Left lobe of liver (tissue), 1 donor: ENCODE measurements around the gene PCDHGB1. TPM values are rescaled to one million over a fixed set of nuclear protein-coding genes. Genes with fewer than 3 reads are reported as not detected.

ENCODE experiments used
- total RNA-seq: library from RNA; stranded (reverse); gene quantifications from one replicate; pipeline ENCODE4 v1.2.1, GENCODE V29; 2021
- donor health status: DM: no; HTN: yes; CAD: no.

The PCDHGB1 gene
- total RNA-seq, 1 donor from 2014 or later, result 0.63 TPM

Other genes starting within 250 kb of the PCDHGB1 start
- 0.15 TPM for gene PCDHB3, start 249.6 kb upstream of the PCDHGB1 start, total RNA-seq
- 0.35 TPM for gene PCDHB4, start 228.3 kb upstream of the PCDHGB1 start, total RNA-seq
- gene PCDHB5, start 214.9 kb upstream of the PCDHGB1 start, total RNA-seq, result 0.33 TPM
- gene PCDHB6, start 200.0 kb upstream of the PCDHGB1 start, total RNA-seq, result 0.10 TPM
- gene PCDHB7, start 177.5 kb upstream of the PCDHGB1 start, total RNA-seq, result 0.25 TPM
- gene PCDHB8, start 172.3 kb upstream of the PCDHGB1 start, total RNA-seq, result not detected
- 0.58 TPM for gene PCDHB16, start 167.7 kb upstream of the PCDHGB1 start, total RNA-seq
- gene PCDHB9, start 162.9 kb upstream of the PCDHGB1 start, total RNA-seq, result 0.05 TPM
- gene PCDHB10, start 157.7 kb upstream of the PCDHGB1 start, total RNA-seq, result 0.28 TPM
- 0.20 TPM for gene PCDHB11, start 150.5 kb upstream of the PCDHGB1 start, total RNA-seq
- gene PCDHB12, start 141.4 kb upstream of the PCDHGB1 start, total RNA-seq, result 0.28 TPM
- 0.65 TPM for gene PCDHB13, start 136.2 kb upstream of the PCDHGB1 start, total RNA-seq
- 0.75 TPM for gene PCDHB14, start 126.8 kb upstream of the PCDHGB1 start, total RNA-seq
- gene PCDHB15, start 104.7 kb upstream of the PCDHGB1 start, total RNA-seq, result 0.38 TPM
- 0.25 TPM for gene SLC25A2, start 46.0 kb upstream of the PCDHGB1 start, total RNA-seq
- 20.6 TPM for gene TAF7, start 29.3 kb upstream of the PCDHGB1 start, total RNA-seq
- gene PCDHGA1, start 19.6 kb upstream of the PCDHGB1 start, total RNA-seq, result 0.10 TPM
- 1.1 TPM for gene PCDHGA2, start 11.3 kb upstream of the PCDHGB1 start, total RNA-seq
- 0.60 TPM for gene PCDHGA3, start 6.3 kb upstream of the PCDHGB1 start, total RNA-seq
- 0.53 TPM for gene PCDHGA4, start 4.9 kb downstream of the PCDHGB1 start, total RNA-seq
- gene PCDHGB2, start 9.9 kb downstream of the PCDHGB1 start, total RNA-seq, result 0.81 TPM
- 0.35 TPM for gene PCDHGA5, start 14.1 kb downstream of the PCDHGB1 start, total RNA-seq
- gene PCDHGB3, start 20.1 kb downstream of the PCDHGB1 start, total RNA-seq, result 0.83 TPM
- gene PCDHGA6, start 23.8 kb downstream of the PCDHGB1 start, total RNA-seq, result 0.68 TPM
- 0.33 TPM for gene PCDHGA7, start 32.6 kb downstream of the PCDHGB1 start, total RNA-seq
- gene PCDHGB4, start 37.6 kb downstream of the PCDHGB1 start, total RNA-seq, result 2.2 TPM
- gene PCDHGA8, start 42.5 kb downstream of the PCDHGB1 start, total RNA-seq, result 0.35 TPM
- gene PCDHGB5, start 47.8 kb downstream of the PCDHGB1 start, total RNA-seq, result 4.2 TPM
- 0.65 TPM for gene PCDHGA9, start 52.7 kb downstream of the PCDHGB1 start, total RNA-seq
- 2.3 TPM for gene PCDHGB6, start 57.9 kb downstream of the PCDHGB1 start, total RNA-seq
- 2.2 TPM for gene PCDHGA10, start 62.9 kb downstream of the PCDHGB1 start, total RNA-seq
- gene PCDHGB7, start 67.6 kb downstream of the PCDHGB1 start, total RNA-seq, result 2.0 TPM
- gene PCDHGA11, start 71.0 kb downstream of the PCDHGB1 start, total RNA-seq, result 0.68 TPM
- 1.0 TPM for gene PCDHGA12, start 80.4 kb downstream of the PCDHGB1 start, total RNA-seq
- 8.5 TPM for gene PCDHGC3, start 125.9 kb downstream of the PCDHGB1 start, total RNA-seq
- gene PCDHGC4, start 134.9 kb downstream of the PCDHGB1 start, total RNA-seq, result 0.65 TPM
- 0.40 TPM for gene PCDHGC5, start 139.0 kb downstream of the PCDHGB1 start, total RNA-seq